Gastroesophageal sphincter (tissue), 4 donors: ENCODE data around the gene LIM2. TPM values are rescaled to one million over a fixed set of nuclear protein-coding genes. Genes with fewer than 3 reads are reported as not detected.
"Not testable (repeated sequence)": the region's sequence is repeated elsewhere in the genome, so short reads cannot be mapped to it uniquely, and the experiment has no call there.

Source experiments
- ATAC-seq: fragments of 150-250 bp; one replicate; pipeline ENCODE4 v1.9.1; 2016; ENCODE audit warnings: mild to moderate bottlenecking, moderate library complexity
- H3K27ac ChIP-seq, 4 donors: fragments of 200-600 bp; sonication (generic) in 3 of 4; 1 replicate in 3 of 4; 2 replicates in 1 of 4; pipeline ENCODE4 v1.5.1; 2016 to 2019
- H3K27me3 ChIP-seq: fragments of 200-600 bp; sonication (generic); one replicate; pipeline ENCODE4 v1.5.1; 2019
- H3K36me3 ChIP-seq, 2 donors: fragments of 200-600 bp; sonication (generic); one replicate each; pipeline ENCODE4 v1.5.1; 2019; ENCODE audit warnings: control low read depth in 1 of 2
- H3K4me1 ChIP-seq, 3 donors: fragments of 200-600 bp; sonication (generic); 1 replicate in 2 of 3; 2 replicates in 1 of 3; pipeline ENCODE4 v1.5.1; 2016 to 2019; ENCODE audit warnings: control low read depth in 2 of 3
- H3K4me3 ChIP-seq, 2 donors: fragments of 200-600 bp; sonication (generic); one replicate each; pipeline ENCODE4 v1.5.1; 2019; ENCODE audit warnings: mild to moderate bottlenecking in 1 of 2, moderate library complexity in 1 of 2
- H3K9me3 ChIP-seq, 3 donors: fragments of 200-600 bp; sonication (generic); one replicate each; pipeline ENCODE4 v1.5.1; 2017 to 2019; ENCODE audit warnings: control low read depth in 2 of 3
- EP300 ChIP-seq: sonication (generic); formaldehyde crosslinking; IDR thresholded peaks from one replicate; pipeline ENCODE4 v1.6.1; 2017; ENCODE audit warnings: antibody characterized with exemption, mild to moderate bottlenecking
- POLR2A ChIP-seq, 2 donors: fragments of 450-650 bp; IDR thresholded peaks; one replicate each; pipeline ENCODE4 v1.6.1; 2017; ENCODE audit warnings: antibody characterized with exemption in 2 of 2, mild to moderate bottlenecking in 2 of 2, moderate library complexity in 1 of 2
- POLR2AphosphoS5 ChIP-seq: sonication (generic); formaldehyde crosslinking; IDR thresholded peaks from one replicate; pipeline ENCODE4 v1.6.1; 2017; ENCODE audit warnings: antibody characterized with exemption
- WGBS, 2 donors: methylation state at CpG; one replicate each; pipeline ENCODE4 v1.1.5; 2018; ENCODE audit warnings: low coverage in 1 of 2; 5-methylcytosine and 5-hydroxymethylcytosine counted together
- total RNA-seq, 4 donors: library from RNA; depleted of rRNA; stranded (reverse); fragments of >200 nt; gene quantifications; one replicate each; pipeline ENCODE4 v1.1.0, GENCODE V29; 2016
- TF ChIP-seq, protein P1 (sequence below), 4 experiments: fragments of 200-600 bp in 2 of 4; fragments of 450-650 bp in 2 of 4; sonication (generic) in 1 of 4; IDR thresholded peaks; one replicate each; pipeline ENCODE4 v1.5.1; 2017 to 2019; ENCODE audit warnings: antibody characterized with exemption in 4 of 4, mild to moderate bottlenecking in 2 of 4, moderate library complexity in 2 of 4

The LIM2 gene
- total RNA-seq, 4 donors from 2014 or later: not detected

DNA sequence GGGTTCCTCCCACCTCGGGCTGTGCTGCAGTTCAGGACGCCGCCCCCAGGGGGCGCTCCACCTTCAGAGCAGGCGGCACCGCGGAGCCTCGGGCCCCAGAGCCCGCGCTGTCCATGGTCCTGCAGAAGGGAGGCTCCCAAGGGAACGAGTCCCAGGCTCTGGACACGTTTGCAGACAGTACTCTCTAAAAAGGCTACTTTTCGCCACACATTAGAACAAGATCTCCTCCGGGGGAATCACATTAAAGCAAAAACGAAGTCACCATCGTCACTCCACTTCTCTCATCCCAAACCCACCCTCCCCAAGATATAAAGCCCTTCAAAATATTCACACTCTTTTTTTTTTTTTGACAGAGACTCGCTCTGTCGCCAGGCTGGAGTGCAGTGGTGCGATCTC, 34.3 kb upstream of the LIM2 start:
- H3K4me3 ChIP-seq: no peak overlapping the region
- peaks cover 82% of the 10 kb centered on the region for H3K27me3 ChIP-seq
- H3K9me3 ChIP-seq: no peaks in the 10 kb centered on the region
- H3K4me1 ChIP-seq: no peaks in the 10 kb centered on the region
- H3K27ac ChIP-seq: no peak overlapping the region
- no peaks in the 10 kb centered on the region for H3K36me3 ChIP-seq
- ATAC-seq: peak; percentile 62
- TF ChIP-seq, protein P1, sequence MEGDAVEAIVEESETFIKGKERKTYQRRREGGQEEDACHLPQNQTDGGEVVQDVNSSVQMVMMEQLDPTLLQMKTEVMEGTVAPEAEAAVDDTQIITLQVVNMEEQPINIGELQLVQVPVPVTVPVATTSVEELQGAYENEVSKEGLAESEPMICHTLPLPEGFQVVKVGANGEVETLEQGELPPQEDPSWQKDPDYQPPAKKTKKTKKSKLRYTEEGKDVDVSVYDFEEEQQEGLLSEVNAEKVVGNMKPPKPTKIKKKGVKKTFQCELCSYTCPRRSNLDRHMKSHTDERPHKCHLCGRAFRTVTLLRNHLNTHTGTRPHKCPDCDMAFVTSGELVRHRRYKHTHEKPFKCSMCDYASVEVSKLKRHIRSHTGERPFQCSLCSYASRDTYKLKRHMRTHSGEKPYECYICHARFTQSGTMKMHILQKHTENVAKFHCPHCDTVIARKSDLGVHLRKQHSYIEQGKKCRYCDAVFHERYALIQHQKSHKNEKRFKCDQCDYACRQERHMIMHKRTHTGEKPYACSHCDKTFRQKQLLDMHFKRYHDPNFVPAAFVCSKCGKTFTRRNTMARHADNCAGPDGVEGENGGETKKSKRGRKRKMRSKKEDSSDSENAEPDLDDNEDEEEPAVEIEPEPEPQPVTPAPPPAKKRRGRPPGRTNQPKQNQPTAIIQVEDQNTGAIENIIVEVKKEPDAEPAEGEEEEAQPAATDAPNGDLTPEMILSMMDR (IDR thresholded peaks at IDR 0.05): peak in 3 of 4 experiments; percentile 78 to 90 (median 84)
- TF ChIP-seq POLR2A (IDR thresholded peaks at IDR 0.05): no peak
- TF ChIP-seq EP300: no peak
- no peak for TF ChIP-seq POLR2AphosphoS5
- 0 to 22% methylated on average over 3 to 7 of the region's 19 CpGs for whole genome bisulfite sequencing, 2 donors

DNA sequence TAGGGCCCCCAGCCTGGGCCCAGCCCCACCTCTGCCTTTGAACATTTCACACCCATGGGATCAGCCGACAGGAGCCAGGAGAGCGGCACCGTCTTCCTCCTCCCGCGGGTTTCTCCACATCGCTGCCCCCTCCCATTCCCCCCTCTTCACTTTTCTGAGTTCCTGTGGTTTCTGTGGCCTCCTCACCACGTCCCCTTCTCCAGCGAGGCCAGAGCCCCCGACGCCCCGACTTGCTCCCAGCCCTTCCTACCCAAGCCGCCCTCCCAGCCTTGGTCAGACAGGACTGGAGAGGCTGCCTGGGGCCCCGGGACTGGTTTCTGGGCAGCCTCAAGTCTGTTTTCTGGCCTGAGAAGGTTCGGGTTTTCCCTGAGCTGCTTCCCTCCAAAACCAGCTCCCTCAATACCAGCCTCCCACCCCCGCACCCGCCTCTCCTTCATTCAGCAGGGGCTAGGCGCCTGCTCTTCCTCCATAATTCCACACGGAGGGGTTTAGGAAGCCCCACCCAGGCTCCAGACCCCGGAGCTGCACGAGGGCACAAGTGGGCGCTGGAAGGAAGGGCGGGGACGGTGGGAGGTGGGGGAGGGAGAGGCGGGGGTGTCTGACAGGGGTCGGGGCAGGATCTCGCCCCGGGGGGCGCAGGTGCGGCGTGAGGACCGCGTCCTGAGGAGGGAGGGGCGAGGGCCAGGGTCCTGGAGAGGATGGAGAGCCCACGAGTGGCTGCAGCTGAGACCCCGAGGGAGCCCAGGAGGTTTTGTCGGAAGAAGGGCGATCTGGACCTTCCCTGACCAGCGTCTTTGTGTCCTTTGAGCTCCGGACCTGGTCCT, 33.7 kb upstream of the LIM2 start:
- H3K36me3 ChIP-seq: no peaks in the 10 kb centered on the region
- TF ChIP-seq POLR2AphosphoS5 (no peak), POLR2A (IDR thresholded peaks at IDR 0.05) (no peak)
- TF ChIP-seq, protein P1 (IDR thresholded peaks at IDR 0.05): no peak
- H3K27me3 ChIP-seq: peaks cover 87% of the 10 kb centered on the region
- H3K9me3 ChIP-seq: no peaks in the 10 kb centered on the region
- ATAC-seq: no peak
- H3K4me3 ChIP-seq: no peak overlapping the region
- WGBS, 2 donors: 20 to 40% methylated on average over 2 to 6 of the region's 39 CpGs
- no peaks in the 10 kb centered on the region for H3K4me1 ChIP-seq
- H3K27ac ChIP-seq: no peak overlapping the region

DNA sequence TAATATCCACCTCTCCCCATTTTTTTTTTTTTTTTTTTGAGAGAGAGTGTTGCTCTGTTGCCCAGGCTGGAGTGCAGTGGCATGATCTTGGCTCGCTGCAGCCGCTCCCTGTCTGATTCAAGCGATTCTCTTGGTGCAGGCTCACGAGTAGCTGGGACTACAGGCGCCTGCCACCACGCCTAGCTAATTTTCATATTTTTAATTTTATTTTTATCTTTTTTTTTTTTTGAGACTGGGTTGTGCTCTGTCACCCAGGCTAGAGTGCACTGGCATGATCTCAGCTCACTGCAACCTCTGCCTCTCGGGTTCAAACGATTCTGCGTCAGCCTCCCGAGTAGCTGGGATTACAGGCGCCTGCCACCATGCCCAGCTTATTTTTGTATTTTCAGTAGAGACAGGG, 32.7 kb upstream of the LIM2 start:
- H3K4me1 ChIP-seq, ATAC-seq, H3K27ac ChIP-seq, H3K9me3 ChIP-seq, H3K4me3 ChIP-seq, H3K36me3 ChIP-seq: not testable (repeated sequence)
- WGBS, 2 donors: 85 to 90% methylated on average over 4 to 8 of the region's 11 CpGs
- peaks cover 89% of the 10 kb centered on the region for H3K27me3 ChIP-seq

DNA sequence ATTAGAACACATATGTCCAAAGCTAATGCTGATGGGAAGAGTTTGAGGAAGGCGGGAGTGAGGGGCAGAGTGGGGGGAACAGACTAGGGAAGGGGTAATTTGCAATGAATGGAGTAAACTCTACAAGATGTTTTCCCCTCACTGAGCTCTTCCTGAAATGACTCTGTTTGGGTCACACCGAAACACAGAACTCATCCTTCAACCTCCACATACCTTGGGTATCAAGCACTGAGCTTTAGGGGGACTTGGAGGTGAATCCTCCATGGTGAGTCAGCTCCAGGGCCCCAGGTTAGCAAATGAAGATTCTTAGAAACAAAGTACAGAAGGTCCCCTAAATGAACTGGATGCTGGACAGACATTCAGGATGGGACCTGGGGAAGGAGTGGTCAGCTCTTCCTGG, 30.9 kb upstream of the LIM2 start:
- Histone ChIP-seq H3K27me3 (peaks cover 85% of the 10 kb centered on the region), H3K27ac (no peak overlapping the region), H3K9me3 (no peaks in the 10 kb centered on the region), H3K4me3 (no peak overlapping the region), H3K36me3 (no peaks in the 10 kb centered on the region), H3K4me1 (no peaks in the 10 kb centered on the region)
- no peak for TF ChIP-seq EP300
- TF ChIP-seq, protein P1 (IDR thresholded peaks at IDR 0.05): no peak
- TF ChIP-seq POLR2AphosphoS5: no peak
- no peak for TF ChIP-seq POLR2A (IDR thresholded peaks at IDR 0.05)
- WGBS, 2 donors: 86% methylated on average over 1 of the region's 2 CpGs; no CpG with 5 or more reads in 1 of the 2 donors
- no peak for ATAC-seq

DNA sequence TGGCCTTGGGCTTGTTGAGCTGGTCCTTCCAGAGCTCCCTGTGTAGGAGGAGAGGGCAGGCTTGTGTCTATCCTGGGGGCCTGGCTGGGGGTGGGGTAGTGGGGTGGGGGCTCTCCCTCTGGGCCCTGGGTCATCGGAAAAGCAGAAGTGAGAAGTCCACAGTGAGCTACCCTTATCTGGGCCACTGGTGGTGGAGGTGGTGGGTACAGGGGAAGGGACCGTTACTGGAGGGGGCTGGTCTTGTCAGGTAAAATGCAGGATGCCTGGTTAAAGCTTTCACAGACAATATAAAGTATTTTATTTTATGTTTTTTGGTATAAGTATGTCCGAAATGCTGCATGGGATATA, 30.0 kb upstream of the LIM2 start:
- WGBS, 2 donors: 86 to 100% methylated on average over 1 of the region's 3 CpGs
- Histone ChIP-seq H3K9me3 (no peaks in the 10 kb centered on the region), H3K36me3 (no peaks in the 10 kb centered on the region), H3K27me3 (peaks cover 78% of the 10 kb centered on the region), H3K4me3 (no peak overlapping the region), H3K27ac (no peak overlapping the region), H3K4me1 (no peaks in the 10 kb centered on the region)
- no peak for ATAC-seq
- TF ChIP-seq POLR2AphosphoS5: no peak
- TF ChIP-seq POLR2A (IDR thresholded peaks at IDR 0.05): no peak
- TF ChIP-seq, protein P1 (IDR thresholded peaks at IDR 0.05): no peak
- TF ChIP-seq EP300: no peak
